ENCODE data around the gene PAPSS1. TPM values are rescaled to one million over a fixed set of nuclear protein-coding genes. Genes with fewer than 3 reads are reported as not detected.

PAPSS1 gene
- total RNA-seq, 1 donor from 2014 or later = 450 TPM

- no peak overlapping the region for H3K27ac Mint-ChIP-seq (ENCODE audit: unreplicated experiment)
Measured at GRCh38 chr4:107600983-107601382, 119.1 kb downstream of the PAPSS1 start.

GRCh38 chr4:107600436-107600835, 119.6 kb downstream of the PAPSS1 start:
- no peaks in the 10 kb centered on the region for H3K9me3 Mint-ChIP-seq (ENCODE audit: unreplicated experiment)
- no peaks in the 10 kb centered on the region for H3K4me1 Mint-ChIP-seq (ENCODE audit: unreplicated experiment)
- H3K27me3 Mint-ChIP-seq (ENCODE audit: unreplicated experiment) = no peaks in the 10 kb centered on the region
- H3K36me3 Mint-ChIP-seq (ENCODE audit: low read depth, unreplicated experiment) = no peaks in the 10 kb centered on the region
- TF ChIP-seq CTCF (IDR thresholded peaks at IDR 0.05; ENCODE audit: unreplicated experiment) = no peak
- no peak overlapping the region for H3K27ac Mint-ChIP-seq (ENCODE audit: unreplicated experiment)
- no peak for DNase-seq (ENCODE audit: low spot score)
- no peak overlapping the region for H3K4me3 Mint-ChIP-seq (ENCODE audit: unreplicated experiment)

More at GRCh38 chr4:107600983-107601382, 119.1 kb downstream of the PAPSS1 start:
- Mint-ChIP-seq H3K27me3 (ENCODE audit: unreplicated experiment) (no peaks in the 10 kb centered on the region), H3K4me1 (ENCODE audit: unreplicated experiment) (no peaks in the 10 kb centered on the region), H3K36me3 (ENCODE audit: low read depth, unreplicated experiment) (no peaks in the 10 kb centered on the region), H3K4me3 (ENCODE audit: unreplicated experiment) (no peak overlapping the region), H3K9me3 (ENCODE audit: unreplicated experiment) (no peaks in the 10 kb centered on the region)
- no peak for DNase-seq (ENCODE audit: low spot score)
- no peak for TF ChIP-seq CTCF (IDR thresholded peaks at IDR 0.05; ENCODE audit: unreplicated experiment)

- DNase-seq (ENCODE audit: low spot score) = no peak
- Mint-ChIP-seq H3K36me3 (ENCODE audit: low read depth, unreplicated experiment) (no peaks in the 10 kb centered on the region), H3K4me1 (ENCODE audit: unreplicated experiment) (no peaks in the 10 kb centered on the region), H3K27ac (ENCODE audit: unreplicated experiment) (no peak overlapping the region), H3K27me3 (ENCODE audit: unreplicated experiment) (no peaks in the 10 kb centered on the region), H3K4me3 (ENCODE audit: unreplicated experiment) (no peak overlapping the region), H3K9me3 (ENCODE audit: unreplicated experiment) (no peaks in the 10 kb centered on the region)
- TF ChIP-seq CTCF (IDR thresholded peaks at IDR 0.05; ENCODE audit: unreplicated experiment) = no peak
Measured at GRCh38 chr4:107599841-107600240, 120.2 kb downstream of the PAPSS1 start.

- H3K27me3 Mint-ChIP-seq (ENCODE audit: unreplicated experiment) = no peaks in the 10 kb centered on the region
- H3K4me3 Mint-ChIP-seq (ENCODE audit: unreplicated experiment) = no peak overlapping the region
- peaks cover 5% of the 10 kb centered on the region for H3K9me3 Mint-ChIP-seq (ENCODE audit: unreplicated experiment)
- H3K36me3 Mint-ChIP-seq (ENCODE audit: low read depth, unreplicated experiment) = peaks cover 9% of the 10 kb centered on the region
- no peaks in the 10 kb centered on the region for H3K4me1 Mint-ChIP-seq (ENCODE audit: unreplicated experiment)
- H3K27ac Mint-ChIP-seq (ENCODE audit: unreplicated experiment) = no peak overlapping the region
- DNase-seq (ENCODE audit: low spot score) = no peak
- TF ChIP-seq CTCF (IDR thresholded peaks at IDR 0.05; ENCODE audit: unreplicated experiment) = no peak
Measured at GRCh38 chr4:107593230-107593629, 126.8 kb downstream of the PAPSS1 start.

GRCh38 chr4:107592519-107592918, 127.5 kb downstream of the PAPSS1 start:
- DNase-seq (ENCODE audit: low spot score) = no peak
- peaks cover 5% of the 10 kb centered on the region for H3K9me3 Mint-ChIP-seq (ENCODE audit: unreplicated experiment)
- H3K4me1 Mint-ChIP-seq (ENCODE audit: unreplicated experiment) = no peaks in the 10 kb centered on the region
- H3K27me3 Mint-ChIP-seq (ENCODE audit: unreplicated experiment) = no peaks in the 10 kb centered on the region
- H3K36me3 Mint-ChIP-seq (ENCODE audit: low read depth, unreplicated experiment) = peaks cover 9% of the 10 kb centered on the region
- TF ChIP-seq CTCF (IDR thresholded peaks at IDR 0.05; ENCODE audit: unreplicated experiment) = no peak
- H3K27ac Mint-ChIP-seq (ENCODE audit: unreplicated experiment) = no peak overlapping the region
- no peak overlapping the region for H3K4me3 Mint-ChIP-seq (ENCODE audit: unreplicated experiment)

Measured in endothelial cell (in vitro differentiated cells).